B cell (primary cell): ENCODE measurements around the gene FAM111B.

Source experiments
- EZH2 ChIP-seq: IDR thresholded peaks from 2 replicates; pipeline ENCODE4 v1.6.1; 2012; ENCODE audit warnings: borderline replicate concordance, low read depth, mild to moderate bottlenecking, moderate library complexity, low read length; ENCODE audit not compliant: insufficient read depth, poor library complexity, severe bottlenecking
- TF ChIP-seq, protein P1 (sequence below): fragments of 200-600 bp; IDR thresholded peaks from one replicate; pipeline ENCODE4 v1.8.0; 2022; ENCODE audit warnings: antibody characterized with exemption, mild to moderate bottlenecking

GRCh38 chr11:59102259-59102765, 4.7 kb upstream of the FAM111B start:
- TF ChIP-seq, protein P1, sequence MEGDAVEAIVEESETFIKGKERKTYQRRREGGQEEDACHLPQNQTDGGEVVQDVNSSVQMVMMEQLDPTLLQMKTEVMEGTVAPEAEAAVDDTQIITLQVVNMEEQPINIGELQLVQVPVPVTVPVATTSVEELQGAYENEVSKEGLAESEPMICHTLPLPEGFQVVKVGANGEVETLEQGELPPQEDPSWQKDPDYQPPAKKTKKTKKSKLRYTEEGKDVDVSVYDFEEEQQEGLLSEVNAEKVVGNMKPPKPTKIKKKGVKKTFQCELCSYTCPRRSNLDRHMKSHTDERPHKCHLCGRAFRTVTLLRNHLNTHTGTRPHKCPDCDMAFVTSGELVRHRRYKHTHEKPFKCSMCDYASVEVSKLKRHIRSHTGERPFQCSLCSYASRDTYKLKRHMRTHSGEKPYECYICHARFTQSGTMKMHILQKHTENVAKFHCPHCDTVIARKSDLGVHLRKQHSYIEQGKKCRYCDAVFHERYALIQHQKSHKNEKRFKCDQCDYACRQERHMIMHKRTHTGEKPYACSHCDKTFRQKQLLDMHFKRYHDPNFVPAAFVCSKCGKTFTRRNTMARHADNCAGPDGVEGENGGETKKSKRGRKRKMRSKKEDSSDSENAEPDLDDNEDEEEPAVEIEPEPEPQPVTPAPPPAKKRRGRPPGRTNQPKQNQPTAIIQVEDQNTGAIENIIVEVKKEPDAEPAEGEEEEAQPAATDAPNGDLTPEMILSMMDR, result peak; percentile 61
- TF ChIP-seq EZH2, result no peak
